ENCODE data around the gene ERP27.

The ERP27 gene

DNA sequence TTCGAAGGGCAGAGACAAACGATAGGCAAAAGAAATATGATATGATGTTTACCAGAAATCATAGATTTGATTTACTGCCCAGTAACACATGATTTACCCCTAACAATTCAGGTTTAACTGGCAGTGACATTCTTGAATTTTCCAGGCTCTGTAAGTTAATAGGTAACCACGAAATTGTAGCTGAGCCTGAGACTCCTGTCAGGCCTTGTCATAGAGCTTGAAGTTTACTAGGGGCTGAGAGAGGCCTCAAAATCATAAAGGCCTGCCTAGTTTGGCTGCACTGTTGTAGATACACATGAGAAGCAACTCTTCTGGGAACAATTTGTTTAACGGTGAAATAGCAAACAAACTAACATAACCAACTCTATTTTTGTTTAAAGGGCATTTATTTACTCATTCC lies 3.3 kb downstream of the ERP27 start:
- DNase-seq (ENCODE audit: low read depth) = no peak

DNA sequence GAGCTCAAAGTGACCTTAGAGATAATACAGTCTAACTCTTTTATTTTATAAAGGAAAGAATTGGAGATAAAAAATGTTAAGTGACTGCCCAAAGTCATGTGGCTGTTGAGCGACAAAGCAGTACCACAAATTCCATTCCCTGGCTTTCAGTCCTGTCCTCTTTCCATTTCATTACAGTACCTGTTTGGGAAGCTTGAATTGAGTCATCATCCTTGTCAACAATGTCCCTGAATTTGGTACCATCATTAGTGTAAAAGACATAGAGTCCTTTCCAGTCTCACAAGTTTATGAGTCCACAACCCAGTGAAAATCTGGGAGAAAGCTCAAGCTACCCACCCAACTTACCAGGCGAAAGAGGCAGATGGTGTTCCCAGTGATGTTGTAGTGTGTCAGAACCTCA lies 3.8 kb downstream of the ERP27 start:
- DNase-seq (ENCODE audit: low read depth) = no peak

DNA sequence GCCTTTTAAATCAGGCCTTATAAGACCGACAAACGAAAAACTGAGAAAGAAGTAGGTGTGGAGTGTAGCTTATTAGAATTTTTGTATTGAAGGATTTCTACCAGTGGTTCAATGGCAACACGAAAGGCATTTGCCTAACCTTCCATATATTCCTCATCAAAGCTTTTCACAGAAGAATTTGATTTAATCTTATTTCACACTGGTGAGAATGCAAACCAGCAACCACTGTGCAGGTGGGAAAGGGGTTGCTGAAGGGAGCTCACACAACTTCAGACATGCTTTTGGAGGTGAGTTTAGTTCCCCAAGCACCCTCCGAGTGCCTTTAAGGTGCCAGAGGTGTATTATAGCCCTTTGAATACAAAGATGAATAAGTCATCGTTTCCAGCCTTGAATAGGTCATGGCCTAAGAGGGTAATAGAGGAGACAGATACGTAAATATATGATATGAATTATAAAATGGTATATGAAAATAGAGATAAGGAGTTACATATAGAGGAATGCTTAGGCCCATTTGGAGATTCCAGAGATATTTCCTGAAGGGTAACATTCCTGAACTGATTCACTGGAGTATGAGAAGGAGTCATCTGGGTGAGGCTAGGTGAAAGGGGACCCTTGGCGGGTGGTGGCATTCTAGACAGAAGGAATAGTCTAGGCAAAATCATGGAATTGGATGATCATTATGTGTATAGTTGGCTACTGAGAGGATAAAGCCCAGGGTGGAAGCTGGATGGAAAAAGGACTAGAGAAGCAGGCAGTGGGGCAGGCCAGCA lies 6.4 kb downstream of the ERP27 start:
- no peak for DNase-seq (ENCODE audit: low read depth)

DNA sequence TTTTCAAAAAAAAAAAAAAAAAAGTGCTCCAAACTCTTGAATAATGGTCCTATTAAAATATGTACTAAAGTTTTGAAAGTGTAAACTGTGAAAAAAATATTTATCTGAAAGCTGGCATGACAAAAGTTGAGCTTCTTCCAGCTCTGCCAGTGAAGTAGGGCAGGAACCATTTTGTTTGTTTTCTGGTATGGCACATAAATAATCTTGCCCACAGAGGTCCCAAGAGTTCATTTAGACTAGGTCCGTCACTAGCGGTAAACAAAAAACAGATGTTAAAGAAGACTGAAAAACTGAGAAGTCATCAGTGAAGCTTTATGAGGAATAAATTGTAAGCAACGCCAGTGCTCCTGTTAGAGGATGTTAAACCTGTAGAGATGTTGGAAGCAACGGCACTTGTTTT lies 7.0 kb downstream of the ERP27 start:
- no peak for DNase-seq (ENCODE audit: low read depth)

DNA sequence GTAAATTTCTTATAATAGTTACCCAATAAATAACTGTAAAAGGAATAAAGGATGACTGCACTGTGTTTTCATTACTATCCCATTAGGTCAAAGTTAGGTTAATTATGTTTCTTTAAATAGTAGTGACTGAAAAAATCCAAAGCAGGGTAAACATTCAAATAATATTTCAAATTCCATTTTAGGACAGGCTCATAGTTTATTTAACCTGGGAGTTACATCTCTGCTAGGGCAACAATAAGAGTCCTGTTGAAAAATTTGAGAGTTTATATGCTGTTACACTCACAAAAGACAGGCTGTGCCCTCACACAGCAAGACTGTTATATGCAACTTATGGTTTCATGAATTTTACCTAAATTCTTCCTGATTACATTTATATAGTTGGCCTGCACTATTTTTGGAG lies 8.0 kb downstream of the ERP27 start:
- DNase-seq (ENCODE audit: low read depth) = no peak

DNA sequence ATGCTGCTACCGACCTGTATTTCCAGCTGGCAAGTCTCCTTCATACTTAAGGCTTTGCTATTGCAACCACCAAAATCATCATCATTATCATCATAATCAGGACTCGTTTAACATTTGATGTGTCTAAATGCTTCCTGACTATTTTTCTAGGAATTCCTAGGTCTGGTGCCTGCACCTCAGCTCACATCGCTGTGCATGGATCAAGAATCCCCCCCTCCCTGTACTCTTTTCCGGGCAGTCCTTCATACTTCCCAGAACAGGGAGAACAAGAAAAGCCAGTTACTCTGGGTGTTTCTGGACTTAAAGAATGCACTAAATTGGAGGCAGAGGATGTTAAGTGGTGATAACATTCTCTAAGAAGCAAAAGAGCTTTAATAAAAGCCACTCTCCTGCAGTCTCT lies 9.4 kb downstream of the ERP27 start:
- no peak for DNase-seq (ENCODE audit: low read depth)

DNA sequence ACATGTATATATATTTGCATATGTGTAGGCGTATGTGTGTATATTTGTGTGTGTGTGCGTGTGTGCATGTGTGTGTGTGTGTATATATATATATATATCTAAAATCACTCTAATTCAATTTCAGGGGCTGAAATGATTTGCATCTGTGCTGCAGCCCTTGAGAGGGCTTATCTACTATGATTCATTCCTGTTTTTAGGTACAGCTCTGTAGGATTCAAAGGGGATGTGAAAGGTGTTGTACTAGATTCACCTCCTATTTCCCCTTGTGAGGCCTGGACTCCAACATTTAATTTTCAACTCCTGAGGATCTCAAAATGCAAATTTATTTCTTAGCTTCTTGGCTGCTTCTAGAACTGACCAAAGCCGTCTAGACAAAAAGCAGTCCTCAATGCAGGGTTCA lies 11.1 kb downstream of the ERP27 start:
- DNase-seq (ENCODE audit: low read depth) = no peak

DNA sequence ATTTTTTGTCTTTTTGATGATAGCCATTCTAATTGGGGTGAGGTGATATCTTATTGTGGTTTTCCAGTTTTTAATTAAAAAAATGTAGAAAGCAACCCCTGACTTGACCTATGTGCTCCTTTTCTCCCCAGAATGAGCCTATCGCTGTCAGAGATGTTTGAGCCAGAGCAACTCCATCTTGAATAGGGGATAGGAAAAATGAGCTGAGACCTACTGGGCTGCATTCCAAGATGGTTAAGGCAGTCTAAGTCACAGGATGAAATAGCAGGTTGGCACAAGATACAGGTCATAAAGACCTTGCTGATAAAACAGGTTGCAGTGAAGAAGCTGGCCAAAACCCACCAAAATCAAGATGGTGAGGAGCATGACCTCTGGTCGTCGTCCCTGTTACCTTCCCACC lies 13.8 kb downstream of the ERP27 start:
- DNase-seq (ENCODE audit: low read depth) = no peak

DNA sequence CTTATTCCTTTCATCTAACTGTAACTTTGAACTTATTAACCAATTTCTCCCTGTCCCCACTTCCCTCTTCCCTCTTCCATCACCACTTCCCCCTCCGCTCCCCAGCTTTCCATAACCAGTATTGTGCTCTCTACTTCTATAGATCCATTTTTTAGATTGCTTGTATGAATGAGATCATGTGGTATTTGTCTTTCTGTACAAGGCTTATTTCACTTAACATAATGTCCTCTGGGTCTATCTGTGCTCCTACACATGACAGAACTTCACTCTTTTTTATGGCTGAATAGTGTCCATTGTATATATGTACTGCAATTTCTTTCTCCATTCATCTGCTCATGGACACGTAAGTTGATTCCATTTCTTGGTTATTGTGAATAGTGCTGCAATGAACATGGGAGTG lies 14.4 kb downstream of the ERP27 start:
- no peak for DNase-seq (ENCODE audit: low read depth)

DNA sequence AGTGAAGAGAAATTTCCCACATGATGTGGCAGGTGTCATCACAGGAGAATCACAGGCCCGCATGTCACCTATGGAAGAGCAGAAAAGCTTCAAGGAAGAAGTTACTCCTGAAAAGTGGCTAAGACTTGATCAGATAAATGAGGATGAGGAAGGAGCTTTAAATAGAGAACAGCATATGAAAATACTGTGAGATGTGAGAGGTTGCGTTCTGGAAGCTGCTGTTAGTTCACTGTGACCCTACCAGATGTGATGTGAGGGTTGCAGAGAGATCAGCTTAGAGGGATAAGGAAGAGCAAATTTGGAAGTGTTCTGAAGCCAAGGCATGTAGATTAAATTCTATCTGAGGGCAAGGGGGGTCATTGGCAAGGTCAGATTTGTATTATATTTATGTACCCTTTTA lies 17.1 kb downstream of the ERP27 start:
- no peak for DNase-seq (ENCODE audit: low read depth)

DNA sequence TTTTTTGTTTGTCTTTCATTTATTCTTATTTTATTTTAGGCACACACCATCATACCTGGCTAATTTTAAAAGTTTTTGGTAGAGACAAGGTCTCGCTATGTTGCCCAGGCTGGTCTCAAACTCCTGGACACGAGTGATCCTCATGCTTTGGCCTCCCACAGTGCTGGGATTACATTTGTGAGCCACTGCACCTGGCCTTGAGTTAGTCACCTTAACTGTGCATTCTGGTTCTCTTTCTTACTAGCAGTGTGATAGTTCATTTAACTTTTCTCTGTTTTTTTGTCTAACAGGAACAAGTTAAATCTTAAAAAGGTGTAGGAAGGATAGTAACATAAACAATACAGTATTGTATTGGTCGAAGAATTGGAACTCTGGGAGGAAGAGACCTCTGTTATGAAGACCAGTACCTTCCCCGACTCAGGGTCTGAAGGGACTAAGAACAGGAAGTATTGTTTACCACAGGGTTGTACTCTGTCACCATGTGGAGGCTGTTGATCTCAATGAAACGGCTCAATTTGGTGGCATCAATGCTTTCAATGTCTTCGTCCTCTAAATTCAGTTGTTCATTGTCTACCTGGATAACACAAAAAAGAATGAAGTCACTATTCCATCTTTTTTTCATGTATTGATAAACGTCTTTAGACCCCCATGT lies 17.7 kb downstream of the ERP27 start:
- DNase-seq (ENCODE audit: low read depth) = no peak

DNA sequence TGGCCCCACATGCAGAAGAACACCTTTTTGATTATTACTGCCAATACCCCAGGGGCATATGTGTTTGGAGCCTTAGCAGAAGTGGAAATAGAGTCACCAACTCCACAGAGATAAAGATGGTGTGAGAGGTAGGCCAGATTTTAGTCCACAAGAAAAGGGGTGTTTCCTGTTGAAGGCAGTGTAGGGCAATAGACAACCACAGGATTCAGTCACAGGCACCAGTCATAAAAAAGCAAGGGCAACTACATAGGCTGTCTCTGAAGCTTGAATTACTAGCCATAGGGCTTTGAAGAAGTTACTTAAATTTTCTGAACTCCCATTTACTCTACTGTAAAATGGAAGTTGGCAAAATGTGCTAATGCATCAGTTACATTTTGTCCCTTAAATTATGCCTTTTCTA lies 18.9 kb downstream of the ERP27 start:
- no peak for DNase-seq (ENCODE audit: low read depth)

DNA sequence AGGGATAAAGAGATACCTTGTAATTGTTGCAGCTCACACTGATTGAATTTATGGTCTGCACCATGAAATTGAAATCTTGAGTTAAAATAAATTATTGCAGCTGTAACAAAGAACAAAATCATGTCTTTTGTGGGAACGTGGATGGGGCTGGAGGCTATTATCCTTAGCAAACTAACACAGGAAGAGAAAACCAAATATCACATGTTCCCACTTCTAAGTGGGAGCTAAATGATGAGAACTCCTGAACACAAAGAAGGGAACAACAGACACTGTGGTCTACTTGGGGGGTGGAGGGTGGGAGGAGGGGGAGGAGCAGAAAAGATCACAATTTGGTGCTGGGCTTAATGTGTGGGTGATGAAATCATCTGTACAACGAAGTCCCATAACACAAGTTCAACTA lies 22.6 kb downstream of the ERP27 start:
- no peak for DNase-seq (ENCODE audit: low read depth)

DNA sequence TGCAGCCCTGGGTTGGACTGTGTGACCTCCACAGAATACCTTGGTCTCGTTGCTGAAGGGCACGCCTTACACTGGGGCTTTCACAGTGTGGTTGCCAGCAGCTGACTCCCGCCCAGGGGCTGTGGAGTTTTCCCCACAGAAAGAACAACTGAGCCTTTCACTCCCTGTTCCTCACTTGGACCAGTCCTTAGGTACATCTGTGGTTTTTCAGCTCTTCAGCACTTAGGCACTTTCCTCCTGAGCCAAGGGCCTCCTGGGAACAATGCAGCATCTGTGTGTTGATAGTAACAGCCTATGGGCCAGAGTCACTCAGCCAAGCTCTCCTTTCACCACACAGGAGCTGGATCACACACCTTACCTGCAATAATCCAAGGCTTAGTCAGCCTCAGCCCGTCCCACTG lies 25.0 kb downstream of the ERP27 start:
- DNase-seq (ENCODE audit: low read depth) = no peak

DNA sequence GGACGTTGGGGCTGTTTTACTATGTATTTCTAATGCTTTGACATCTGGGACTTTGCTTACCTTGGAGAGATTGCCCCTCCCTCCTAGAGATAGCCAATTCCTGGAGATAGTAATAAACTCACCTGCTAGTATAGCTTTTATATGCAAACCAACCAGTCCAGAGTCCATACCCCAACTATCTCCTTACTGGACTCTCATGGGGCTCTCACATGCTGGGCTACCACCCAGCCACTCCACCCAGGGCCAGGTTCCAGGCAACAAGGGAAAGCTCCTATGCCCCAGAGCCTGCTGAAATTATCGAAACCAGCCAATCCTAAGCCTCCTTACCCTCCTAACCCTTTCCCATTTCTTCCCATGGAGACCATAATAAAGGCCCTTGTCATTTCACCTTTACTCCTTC lies 27.2 kb downstream of the ERP27 start:
- DNase-seq (ENCODE audit: low read depth) = no peak

DNA sequence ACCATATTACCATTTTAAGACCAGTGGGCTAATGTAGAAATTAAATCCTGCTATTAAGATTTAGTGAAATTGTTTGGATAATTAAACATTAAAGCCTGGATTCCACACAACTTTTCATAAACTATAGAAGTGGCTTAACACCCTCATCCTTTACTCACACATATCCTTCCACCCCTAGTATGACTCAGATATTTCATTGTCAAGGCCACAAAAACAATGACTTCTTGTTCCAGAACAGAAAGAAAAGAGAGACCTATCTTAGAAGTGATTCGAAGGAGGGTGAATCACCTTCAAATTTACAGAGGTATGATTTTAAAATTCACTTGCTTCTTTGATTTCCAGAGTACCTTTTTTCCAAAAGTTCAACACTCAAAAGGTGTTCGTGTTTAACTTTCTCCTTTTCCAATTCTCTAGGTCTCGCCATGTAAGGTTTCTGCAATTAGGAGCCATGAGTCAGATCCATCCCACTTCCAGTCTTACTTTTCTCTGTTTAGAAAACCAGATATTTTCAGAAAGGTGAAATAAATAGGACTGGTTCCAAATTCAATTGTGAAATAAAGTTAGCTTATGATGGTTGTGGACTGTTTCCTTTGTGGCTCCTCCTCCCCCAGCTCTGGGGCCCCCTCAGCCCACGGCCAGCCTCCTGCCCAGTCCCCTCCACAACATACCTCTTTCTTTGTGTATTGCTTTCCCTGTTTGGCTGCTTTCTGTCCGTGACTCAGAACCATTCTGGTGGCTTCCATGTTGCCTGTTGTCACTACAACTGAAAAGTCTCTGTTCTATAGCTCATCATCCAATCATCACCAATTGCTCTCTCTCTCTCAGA lies 28.0 kb downstream of the ERP27 start:
- no peak for DNase-seq (ENCODE audit: low read depth)

DNA sequence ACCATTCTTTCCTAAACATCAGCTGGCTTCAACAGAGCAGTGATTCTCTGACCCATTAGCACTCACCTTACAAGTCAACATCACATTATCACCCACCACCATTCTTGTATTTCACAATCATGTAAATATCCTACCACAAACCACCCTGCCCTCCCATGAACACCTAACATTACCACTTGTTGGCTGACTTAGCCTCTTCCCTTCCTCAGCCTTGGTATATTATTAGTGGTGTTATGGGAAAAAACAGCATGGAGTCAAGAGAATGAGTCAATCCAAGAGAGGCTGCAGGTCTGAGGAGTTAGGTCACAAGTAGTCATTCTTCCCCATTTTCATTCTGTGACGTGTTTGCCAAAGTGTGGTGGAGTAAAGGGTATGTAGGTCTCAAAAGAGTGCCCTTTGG lies 30.4 kb downstream of the ERP27 start:
- DNase-seq (ENCODE audit: low read depth) = no peak

DNA sequence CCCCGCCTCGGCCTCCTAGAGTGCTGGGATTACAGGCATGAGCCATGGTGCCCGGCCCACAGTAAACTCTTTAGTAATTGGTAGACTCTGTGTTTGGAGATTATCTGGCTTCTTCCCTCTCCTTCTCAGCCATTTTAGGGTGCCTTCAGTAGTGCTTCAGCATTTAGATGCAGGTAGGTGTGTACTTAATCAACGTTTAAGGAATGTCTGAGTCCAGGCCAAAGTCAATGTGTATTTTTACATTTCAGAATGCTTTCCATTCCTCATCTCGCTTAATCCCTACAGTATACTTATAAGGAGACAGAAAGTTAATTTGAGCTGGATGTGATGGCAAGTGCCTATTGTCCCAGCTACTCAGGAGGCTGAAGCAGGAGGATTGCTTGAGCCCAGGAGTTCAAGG lies 32.2 kb downstream of the ERP27 start:
- no peak for DNase-seq (ENCODE audit: low read depth)

DNA sequence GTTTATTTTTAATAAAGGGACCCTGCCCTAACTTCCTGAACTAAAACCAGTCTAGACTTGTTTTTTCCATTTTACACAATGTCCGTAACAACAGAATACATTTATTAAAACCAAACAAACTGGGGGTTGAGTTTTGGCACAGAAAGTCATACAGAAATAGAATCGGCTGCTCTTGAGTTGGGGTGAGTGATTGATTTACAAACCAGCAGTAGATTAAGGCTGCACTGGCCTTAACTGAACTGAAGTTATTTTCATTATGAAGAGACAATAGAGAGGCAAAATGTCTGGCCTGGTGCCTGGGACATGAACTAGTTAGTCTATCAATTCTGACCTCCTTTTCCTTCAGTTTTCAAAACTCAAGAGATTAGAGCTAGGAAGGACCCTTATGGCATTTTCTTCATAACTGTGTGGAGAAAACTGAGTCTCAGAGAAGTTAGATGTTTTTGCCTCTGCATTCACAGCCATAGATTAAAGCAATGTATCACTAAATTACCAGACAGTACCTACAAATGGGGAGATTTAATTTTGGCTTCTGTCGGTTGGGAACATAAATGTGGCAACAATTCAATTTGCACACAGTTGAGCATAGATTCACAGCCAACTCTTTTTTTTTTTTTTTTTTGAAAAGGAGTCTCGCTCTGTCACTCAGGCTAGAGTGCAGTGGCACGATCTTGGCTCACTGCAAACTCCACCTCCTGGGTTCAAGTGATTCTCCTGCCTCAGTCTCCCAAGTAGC lies 32.9 kb downstream of the ERP27 start:
- DNase-seq (ENCODE audit: low read depth) = no peak

DNA sequence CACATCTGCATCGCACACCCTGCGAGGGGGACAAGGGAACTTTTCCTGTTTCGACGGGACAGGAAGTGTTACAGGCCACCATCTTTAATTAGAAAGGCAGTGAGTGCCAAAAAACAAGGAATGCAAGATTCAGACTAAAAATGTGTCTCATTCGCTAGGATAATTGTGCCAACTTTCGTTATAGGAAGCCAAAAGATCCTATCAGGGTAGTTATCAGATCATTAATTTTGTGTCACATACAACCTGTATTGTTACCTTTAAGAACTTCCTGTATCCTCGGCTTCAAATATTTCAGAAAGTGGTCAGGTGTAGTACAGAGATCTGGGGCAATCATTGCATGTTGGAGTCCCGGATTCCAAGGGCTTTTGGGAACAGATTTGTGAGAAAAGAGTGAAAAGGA lies 33.5 kb downstream of the ERP27 start:
- DNase-seq (ENCODE audit: low read depth) = no peak

DNA sequence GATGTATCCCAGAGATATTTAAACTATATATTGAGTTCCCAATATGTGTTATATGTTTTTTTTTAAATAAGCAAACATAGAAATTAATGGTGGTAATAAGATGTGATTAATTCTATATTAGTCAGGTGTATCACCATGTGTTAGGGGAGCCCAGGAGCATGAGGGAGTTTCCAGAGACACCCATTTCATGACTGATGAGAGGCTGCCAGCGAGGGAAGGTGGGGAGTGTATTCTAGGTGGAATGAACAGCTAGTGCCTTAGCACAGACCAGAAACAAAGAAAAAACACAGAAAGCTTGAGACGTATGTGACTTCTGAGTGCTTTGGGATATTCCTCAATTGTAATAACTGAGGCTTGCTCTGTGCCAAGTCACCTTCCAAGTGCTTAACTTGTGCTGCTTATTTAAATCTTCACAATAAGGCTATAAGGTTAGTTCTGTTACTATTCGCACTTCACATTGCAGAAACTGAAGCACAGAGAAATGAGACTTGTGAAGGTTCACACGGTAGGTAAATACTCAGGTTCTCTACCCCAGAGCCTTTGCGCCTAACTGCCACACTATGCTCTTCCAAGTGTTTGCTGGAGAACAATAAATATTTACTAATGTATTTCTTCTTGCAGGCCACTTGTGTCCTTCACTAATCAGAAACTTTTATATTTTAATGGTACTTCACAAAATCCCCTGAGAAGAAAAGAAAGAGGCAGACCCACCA lies 34.8 kb downstream of the ERP27 start:
- DNase-seq (ENCODE audit: low read depth) = no peak

DNA sequence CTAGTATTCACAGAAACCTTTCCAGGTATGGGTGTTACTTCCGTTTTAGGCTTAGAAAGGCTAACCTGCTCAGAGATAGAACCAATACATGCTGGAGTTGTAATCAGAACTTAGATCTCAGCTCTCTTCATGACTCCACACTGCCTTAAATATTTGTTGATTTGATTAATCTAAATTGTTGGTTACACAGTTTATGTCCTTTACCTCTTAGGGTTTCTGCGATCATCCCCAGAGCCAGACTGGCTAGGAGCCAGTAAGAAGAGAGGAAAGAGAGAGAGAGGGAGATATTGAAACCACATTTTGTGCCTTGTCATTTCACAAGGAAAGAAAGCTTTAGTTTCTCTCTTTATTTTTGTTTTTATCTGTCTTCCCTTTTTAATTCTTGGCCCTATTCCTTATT lies 35.9 kb downstream of the ERP27 start:
- no peak for DNase-seq (ENCODE audit: low read depth)
